Astrocyte of the spinal cord (primary cell): ENCODE measurements around the gene TRDMT1.
A peak's percentile ranks its signal among the peaks of the same experiment; 100 is the strongest.

Source experiments
- DNase-seq: peaks from one replicate; pipeline ENCODE4 v3.0.0; 2011; ENCODE audit warnings: low read depth, low spot score
- H3K4me3 ChIP-seq: 2 replicates; pipeline ENCODE4 v1.5.1; 2011; ENCODE audit warnings: low read depth, mild to moderate bottlenecking, low read length, moderate library complexity
- in situ Hi-C: cut with HindIII; loops from 2 replicates; pipeline ENCODE4 v1.10.0; 2017; ENCODE audit warnings: low sequenced_read_pairs
- TF ChIP-seq, protein P1 (sequence below): IDR thresholded peaks from 2 replicates; pipeline ENCODE4 v1.5.1; 2012; ENCODE audit warnings: low read depth, mild to moderate bottlenecking, low read length, inconsistent platforms

TRDMT1 gene

DNA sequence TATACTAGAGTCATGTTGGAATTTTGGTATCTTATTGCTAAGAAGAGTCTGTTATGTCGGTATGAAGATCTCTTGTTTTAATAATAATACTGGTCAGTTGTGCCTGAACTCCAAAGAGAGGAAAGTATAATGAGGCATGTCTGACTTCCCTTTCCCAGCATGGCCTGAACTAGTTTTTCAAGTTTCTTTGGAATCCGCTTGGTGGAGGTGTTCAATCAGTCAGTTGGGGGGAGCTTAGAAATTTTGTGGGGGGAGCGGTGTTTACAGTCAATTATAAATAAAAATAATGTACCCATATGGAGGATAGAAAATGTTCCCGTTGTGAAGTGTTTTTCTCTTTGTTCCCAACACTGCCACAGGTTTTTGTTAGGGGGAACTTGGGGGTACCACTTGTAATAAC is 1.5 kb upstream of the TRDMT1 start:
- H3K4me3 ChIP-seq, result no peak overlapping the region
- no peak for DNase-seq
- TF ChIP-seq, protein P1, sequence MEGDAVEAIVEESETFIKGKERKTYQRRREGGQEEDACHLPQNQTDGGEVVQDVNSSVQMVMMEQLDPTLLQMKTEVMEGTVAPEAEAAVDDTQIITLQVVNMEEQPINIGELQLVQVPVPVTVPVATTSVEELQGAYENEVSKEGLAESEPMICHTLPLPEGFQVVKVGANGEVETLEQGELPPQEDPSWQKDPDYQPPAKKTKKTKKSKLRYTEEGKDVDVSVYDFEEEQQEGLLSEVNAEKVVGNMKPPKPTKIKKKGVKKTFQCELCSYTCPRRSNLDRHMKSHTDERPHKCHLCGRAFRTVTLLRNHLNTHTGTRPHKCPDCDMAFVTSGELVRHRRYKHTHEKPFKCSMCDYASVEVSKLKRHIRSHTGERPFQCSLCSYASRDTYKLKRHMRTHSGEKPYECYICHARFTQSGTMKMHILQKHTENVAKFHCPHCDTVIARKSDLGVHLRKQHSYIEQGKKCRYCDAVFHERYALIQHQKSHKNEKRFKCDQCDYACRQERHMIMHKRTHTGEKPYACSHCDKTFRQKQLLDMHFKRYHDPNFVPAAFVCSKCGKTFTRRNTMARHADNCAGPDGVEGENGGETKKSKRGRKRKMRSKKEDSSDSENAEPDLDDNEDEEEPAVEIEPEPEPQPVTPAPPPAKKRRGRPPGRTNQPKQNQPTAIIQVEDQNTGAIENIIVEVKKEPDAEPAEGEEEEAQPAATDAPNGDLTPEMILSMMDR, result no peak
- in situ Hi-C loops, result no loop called here

DNA sequence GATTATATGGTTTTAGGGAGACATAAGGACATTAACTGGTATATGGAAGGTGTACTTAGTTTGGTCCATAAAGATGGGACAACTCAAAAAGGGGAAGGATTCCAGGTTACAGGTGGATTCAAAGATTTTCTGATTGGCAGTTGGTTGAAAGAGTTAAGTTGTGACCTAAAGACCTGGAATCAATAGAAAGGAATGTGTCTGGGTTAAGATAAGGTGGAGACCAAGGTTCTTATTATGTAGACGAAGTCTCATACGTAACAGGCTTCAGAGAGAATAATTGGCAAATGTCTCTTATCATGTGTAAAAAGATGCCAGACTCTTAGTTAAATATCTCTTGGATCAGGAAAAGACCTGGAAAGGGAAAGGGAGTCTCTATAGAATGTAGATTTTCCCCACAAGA is 1.0 kb upstream of the TRDMT1 start:
- in situ Hi-C loops, result no loop called here

DNA sequence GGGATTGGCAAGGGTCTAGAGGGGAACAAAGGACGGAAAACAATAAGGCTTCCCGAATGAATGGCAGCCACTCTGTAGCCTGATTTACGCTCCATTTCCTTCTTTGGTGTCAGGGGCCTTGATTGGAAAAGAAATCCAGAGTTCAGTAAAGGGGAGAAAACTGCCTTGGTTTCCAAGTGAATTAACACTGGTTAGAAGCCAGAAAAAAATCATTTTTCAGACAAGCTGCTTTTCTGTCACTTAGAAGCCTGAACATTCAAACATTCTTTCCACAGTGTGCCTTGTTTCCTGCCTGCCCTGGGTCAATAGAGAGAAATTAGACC is 283 bp upstream of the TRDMT1 start:
- peak overlapping the region; percentile 60 for H3K4me3 ChIP-seq
- in situ Hi-C loops, result no loop called here
- no peak for DNase-seq
- TF ChIP-seq, protein P1, result no peak

More for the DNA sequence above, 1.0 kb upstream of the TRDMT1 start:
- DNase-seq, result no peak
- TF ChIP-seq, protein P1, result no peak
- H3K4me3 ChIP-seq, result no peak overlapping the region

DNA sequence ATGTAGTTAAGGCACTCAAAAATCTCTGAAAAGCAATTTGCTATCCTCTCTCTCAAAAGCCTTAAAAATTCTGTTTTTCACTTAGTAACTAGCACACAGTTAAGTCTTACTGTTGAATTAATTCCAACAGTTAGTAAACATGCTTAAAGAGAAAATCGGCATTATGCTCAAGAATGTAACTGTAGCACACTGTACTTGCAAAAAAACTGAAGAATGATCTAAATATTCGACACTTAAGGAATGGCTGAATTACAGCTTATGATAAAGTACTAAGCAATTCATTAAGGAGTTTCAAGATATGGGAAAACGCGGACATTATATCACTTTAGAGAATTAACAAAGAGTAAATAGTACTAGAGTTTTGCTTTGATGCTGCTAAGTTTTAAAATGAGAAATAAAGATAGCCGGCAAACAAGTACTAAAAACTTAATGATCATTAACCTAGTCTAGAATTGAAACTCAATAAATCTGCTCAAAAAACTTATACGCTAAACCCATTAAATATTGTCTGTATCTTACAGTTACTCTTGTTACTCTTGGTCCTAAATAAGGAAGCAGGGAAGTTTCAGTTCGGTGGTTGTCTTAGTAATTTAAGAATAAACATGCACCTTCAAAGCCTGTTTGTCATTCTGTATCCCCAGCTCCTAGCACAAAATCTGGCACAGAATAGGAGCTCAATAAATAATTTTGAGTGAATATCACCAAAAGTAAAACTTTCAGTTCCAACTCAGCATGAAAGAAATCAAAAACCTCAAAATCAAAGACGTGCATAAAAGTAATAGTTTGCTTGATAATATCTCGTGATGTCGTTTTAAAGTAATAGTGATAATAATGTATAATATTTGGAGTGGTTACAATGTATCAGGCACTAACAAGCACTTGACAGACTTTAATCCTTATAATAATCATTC is 1.2 kb downstream of the TRDMT1 start:
- in situ Hi-C loops, result no loop called here
- DNase-seq, result peak; percentile 58
- peak overlapping the region; percentile 60 for H3K4me3 ChIP-seq
- TF ChIP-seq, protein P1, result no peak

GRCh38 chr10:17199351-17199804 is 2.1 kb downstream of the TRDMT1 start:
- TF ChIP-seq, protein P1, result no peak
- DNase-seq, result peak; percentile 70
- in situ Hi-C loops, result no loop called here
- H3K4me3 ChIP-seq, result peak overlapping the region; percentile 60

DNA sequence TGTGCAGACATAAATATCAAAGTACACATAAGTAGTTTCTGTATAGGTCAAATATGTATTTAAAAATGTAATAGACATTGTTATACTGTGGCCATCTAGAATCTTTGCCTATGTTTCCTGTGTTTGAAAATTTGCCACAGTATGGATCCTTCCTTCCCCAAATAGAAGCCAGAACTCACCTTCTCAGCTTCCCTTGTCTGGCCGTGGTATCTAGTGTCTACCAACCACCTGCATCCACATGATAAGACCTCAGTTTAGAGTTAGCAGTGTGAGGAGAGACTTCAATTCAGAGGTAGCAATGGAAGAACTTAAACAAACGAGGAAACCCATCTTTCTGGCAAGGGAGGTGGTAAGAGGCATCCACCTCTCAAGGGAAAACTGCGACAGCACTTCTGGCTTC is 4.9 kb downstream of the TRDMT1 start:
- H3K4me3 ChIP-seq, result no peak overlapping the region
- TF ChIP-seq, protein P1, result no peak
- no peak for DNase-seq
- in situ Hi-C loops, result no loop called here
